Psoas muscle (tissue), 8 donors: ENCODE measurements around the gene HS6ST2. TPM values are rescaled to one million over a fixed set of nuclear protein-coding genes. Genes with fewer than 3 reads are reported as not detected.

Experiments
- ATAC-seq, 4 donors: fragments of 200-7000 bp; cut with Tn5 transposase; one replicate each; pipeline ENCODE4 v1.9.1; 2020; ENCODE audit warnings: moderate library complexity in 3 of 4, mild to moderate bottlenecking in 2 of 4
- DNase-seq, 2 donors: peaks; one replicate each; pipeline ENCODE4 v3.0.0-alpha.2; 2020
- H3K27ac ChIP-seq: fragments of 200-600 bp; one replicate; pipeline ENCODE4 v1.8.0; 2022
- H3K27me3 ChIP-seq, 3 donors: fragments of 200-600 bp in 1 of 3; one replicate each; pipeline versions ENCODE4 v1.6.1 to v1.8.0; 2013 to 2022; ENCODE audit warnings: low read length in 2 of 3, mild to moderate bottlenecking in 2 of 3, moderate library complexity in 1 of 3; ENCODE audit not compliant: insufficient read depth in 3 of 3
- H3K36me3 ChIP-seq, 2 donors: fragments of 200-600 bp in 1 of 2; one replicate each; pipeline versions ENCODE4 v1.6.1 to v1.8.0; 2013 to 2022; ENCODE audit warnings: low read depth in 1 of 2, mild to moderate bottlenecking in 1 of 2, moderate library complexity in 1 of 2; ENCODE audit not compliant: insufficient read depth in 1 of 2
- H3K4me1 ChIP-seq: fragments of 200-600 bp; one replicate; pipeline ENCODE4 v1.8.0; 2022
- H3K4me3 ChIP-seq: fragments of 200-600 bp; one replicate; pipeline ENCODE4 v1.8.0; 2022; ENCODE audit warnings: mild to moderate bottlenecking
- H3K9me3 ChIP-seq: fragments of 200-600 bp; one replicate; pipeline ENCODE4 v1.8.0; 2022
- CTCF ChIP-seq: fragments of 200-600 bp; IDR thresholded peaks from one replicate; pipeline ENCODE4 v1.8.0; 2022; ENCODE audit warnings: antibody characterized with exemption
- WGBS, 3 donors: extraction: QIAGEN DNeasy Blood & Tissue Kit; methylation state at CpG; one replicate each; pipeline versions ENCODE4 v1.1.6 to v1.1.7; 2013; 5-methylcytosine and 5-hydroxymethylcytosine counted together
- intact Hi-C, 2 donors: fragments of 100-400 bp; cut with DNase I; formaldehyde crosslinking; loops; one replicate each; pipeline versions ENCODE4 v1.11.0 to v1.14.2; 2022
- polyA plus RNA-seq, 3 donors: library from polyadenylated mRNA; stranded (reverse); fragments of 200-250 nt; gene quantifications; one replicate each; pipeline ENCODE4 v1.2.3, GENCODE V29; 2013
- total RNA-seq, 4 donors: library from RNA; stranded (reverse); fragmentation: NEBNext Ultra II Directional in 2 of 4; extraction: Animal tissue kit (Norgen Biotek cat#: 25700) in 2 of 4; gene quantifications; one replicate each; pipeline versions ENCODE4 v1.2.1 to v1.2.4, GENCODE V29; 2021 to 2023
- donor health status: healthy with polysubstance abuse.
- donor health status: DM: no; HTN: no; CAD: no; lungs with moderate emphysema.
- donor health status: Bipolar disorder and iron deficiency.
- donor health status: healthy.
- donor health status: DM: yes; HTN: yes; CAD: no.
- donor health status: DM: no; HTN: no; CAD: no.
- donor health status: DM: no; HTN: no; CAD: no.
- donor health status: DM: yes; HTN: yes; CAD: no.

HS6ST2 gene
- total and polyA plus RNA-seq, 7 donors: 0.30 to 10.0 (median 1.3) TPM

GRCh38 chrX:132876523-132877338 is 81.7 kb downstream of the HS6ST2 start:
- WGBS, 3 donors: 39 to 60% (median 49%) methylated on average over 2 of the region's 2 CpGs
- no peak for ATAC-seq
- H3K4me1 ChIP-seq: no peaks in the 10 kb centered on the region
- H3K9me3 ChIP-seq: no peaks in the 10 kb centered on the region
- H3K27ac ChIP-seq: no peak overlapping the region
- no peak for DNase-seq
- no peak overlapping the region for H3K4me3 ChIP-seq
- H3K36me3 ChIP-seq: no peaks in the 10 kb centered on the region
- intact Hi-C loops: no loop called here
- H3K27me3 ChIP-seq: peaks cover 0 to 4% (median 0%) of the 10 kb centered on the region in 3 donors
- no peak for TF ChIP-seq CTCF

GRCh38 chrX:132875650-132876522 is 82.5 kb downstream of the HS6ST2 start:
- intact Hi-C loops: no loop called here
- H3K27ac ChIP-seq: no peak overlapping the region

GRCh38 chrX:132862562-132862961 is 95.9 kb downstream of the HS6ST2 start:
- DNase-seq: no peak
- Histone ChIP-seq H3K27me3 (no peaks in the 10 kb centered on the region), H3K4me3 (no peak overlapping the region), H3K4me1 (no peaks in the 10 kb centered on the region), H3K27ac (no peak overlapping the region), H3K36me3 (no peaks in the 10 kb centered on the region), H3K9me3 (no peaks in the 10 kb centered on the region)
- WGBS, 3 donors: 62 to 77% (median 75%) methylated on average over 3 of the region's 3 CpGs
- ATAC-seq: no peak
- no peak for TF ChIP-seq CTCF
- intact Hi-C loops: no loop called here

More at GRCh38 chrX:132875650-132876522, 82.5 kb downstream of the HS6ST2 start:
- WGBS, 3 donors: 44 to 52% (median 48%) methylated on average over 3 of the region's 3 CpGs
- Histone ChIP-seq H3K9me3 (no peaks in the 10 kb centered on the region), H3K4me3 (no peak overlapping the region), H3K4me1 (no peaks in the 10 kb centered on the region), H3K36me3 (no peaks in the 10 kb centered on the region), H3K27me3 (peaks cover 0 to 4% (median 0%) of the 10 kb centered on the region in 3 donors)
- no peak for TF ChIP-seq CTCF
- DNase-seq (no peak), ATAC-seq (no peak)

- DNase-seq (no peak), ATAC-seq (no peak)
- Histone ChIP-seq H3K36me3 (no peaks in the 10 kb centered on the region), H3K27me3 (no peaks in the 10 kb centered on the region), H3K27ac (no peak overlapping the region), H3K4me3 (no peak overlapping the region), H3K9me3 (no peaks in the 10 kb centered on the region), H3K4me1 (no peaks in the 10 kb centered on the region)
- intact Hi-C loops: no loop called here
- 47 to 80% (median 55%) methylated on average over 3 of the region's 3 CpGs for WGBS, 3 donors
- TF ChIP-seq CTCF: no peak
Observed at GRCh38 chrX:132861076-132861475, 97.4 kb downstream of the HS6ST2 start.
